PC-9 (cell line): Measurements from ENCODE around the gene HLCS.

Experiments used
- CTCF ChIP-seq: fragments of 200-600 bp; sonication (generic); conservative IDR thresholded peaks from 2 replicates; pipeline ENCODE4 v1.6.1; 2017; ENCODE audit warnings: mixed run types, antibody characterized with exemption, mild to moderate bottlenecking, moderate library complexity
- EZH2 ChIP-seq: fragments of 200-600 bp; sonication (generic); IDR thresholded peaks from 2 replicates; pipeline ENCODE4 v1.8.0; 2017; ENCODE audit warnings: antibody characterized with exemption, low read depth

GRCh38 chr21:36999131-36999898 lies 32.8 kb upstream of the HLCS start:
- TF ChIP-seq CTCF (no peak), EZH2 (no peak)
